Measurements from ENCODE around the gene MLNR. TPM values are rescaled to one million over a fixed set of nuclear protein-coding genes. Genes with fewer than 3 reads are reported as not detected.

The MLNR gene
- total RNA-seq, 1 experiment from 2014 or later, result not detected

- H3K79me2 ChIP-seq (ENCODE audit: low read length), result no peaks in the 10 kb centered on the region
- H3K9ac ChIP-seq (ENCODE audit: low read length), result no peak overlapping the region
- H3K4me3 ChIP-seq (ENCODE audit: low read length), result no peak overlapping the region
- DNase-seq (no peak), ATAC-seq (no peak)
- no peak overlapping the region for H2AFZ ChIP-seq (ENCODE audit: low read length)
- POLR2A ChIA-PET (ENCODE audit: unreplicated experiment), result no interaction called here
- no peaks in the 10 kb centered on the region for H3K36me3 ChIP-seq (ENCODE audit: low read depth, low read length)
- H3F3A ChIP-seq (ENCODE audit: low read length, unreplicated experiment), result no peaks in the 10 kb centered on the region
- H3K27me3 ChIP-seq (ENCODE audit: low read length), result no peaks in the 10 kb centered on the region
- H3K9me3 ChIP-seq (ENCODE audit: low read length), result no peaks in the 10 kb centered on the region
- H3K4me1 ChIP-seq (ENCODE audit: insufficient read depth, low read length), result no peaks in the 10 kb centered on the region
- H3K4me2 ChIP-seq (ENCODE audit: low read length), result no peak overlapping the region
- no peak overlapping the region for H3K27ac ChIP-seq (ENCODE audit: low read length)
- H3K9me2 ChIP-seq (replicated peaks; ENCODE audit: low read length), result no peaks in the 10 kb centered on the region
- TF ChIP-seq EZH2phosphoT487 (IDR thresholded peaks at IDR 0.05; ENCODE audit: borderline replicate concordance, low read length) (no peak), CTCF (conservative IDR thresholded peaks at IDR 0.05; ENCODE audit: low read depth, low read length) (no peak), EZH2 (IDR thresholded peaks at IDR 0.05; ENCODE audit: low read length, unreplicated experiment) (no peak)
- no TSS peak for BruUV-seq (replicated peaks)
- H4K20me1 ChIP-seq (ENCODE audit: low read length), result no peaks in the 10 kb centered on the region
- CTCF ChIA-PET, result no interaction called here
- intact Hi-C loops (cut with micrococcal nuclease), result no loop called here
These were observed 1.4 kb downstream of the MLNR start for GRCh38 chr13:49221590-49221965.

- H3K36me3 ChIP-seq (ENCODE audit: low read depth, low read length), result no peaks in the 10 kb centered on the region
- no peak overlapping the region for H3K4me2 ChIP-seq (ENCODE audit: low read length)
- no peak overlapping the region for H2AFZ ChIP-seq (ENCODE audit: low read length)
- TF ChIP-seq EZH2phosphoT487 (IDR thresholded peaks at IDR 0.05; ENCODE audit: borderline replicate concordance, low read length) (no peak), CTCF (conservative IDR thresholded peaks at IDR 0.05; ENCODE audit: low read depth, low read length) (no peak), EZH2 (IDR thresholded peaks at IDR 0.05; ENCODE audit: low read length, unreplicated experiment) (no peak)
- no peaks in the 10 kb centered on the region for H3F3A ChIP-seq (ENCODE audit: low read length, unreplicated experiment)
- H3K27ac ChIP-seq (ENCODE audit: low read length), result no peak overlapping the region
- peak; percentile 2 for DNase-seq
- intact Hi-C loops (cut with micrococcal nuclease), result no loop called here
- H3K9me3 ChIP-seq (ENCODE audit: low read length), result no peaks in the 10 kb centered on the region
- H4K20me1 ChIP-seq (ENCODE audit: low read length), result no peaks in the 10 kb centered on the region
- H3K79me2 ChIP-seq (ENCODE audit: low read length), result no peaks in the 10 kb centered on the region
- no peaks in the 10 kb centered on the region for H3K27me3 ChIP-seq (ENCODE audit: low read length)
- no peak overlapping the region for H3K4me3 ChIP-seq (ENCODE audit: low read length)
- no peaks in the 10 kb centered on the region for H3K4me1 ChIP-seq (ENCODE audit: insufficient read depth, low read length)
- no peak for ATAC-seq
- ChIA-PET POLR2A (ENCODE audit: unreplicated experiment) (no interaction called here), CTCF (no interaction called here)
- H3K9ac ChIP-seq (ENCODE audit: low read length), result no peak overlapping the region
- no peaks in the 10 kb centered on the region for H3K9me2 ChIP-seq (replicated peaks; ENCODE audit: low read length)
- BruUV-seq (replicated peaks), result no TSS peak
These were observed 5.3 kb downstream of the MLNR start for GRCh38 chr13:49225223-49226042.

- no peaks in the 10 kb centered on the region for H3K4me1 ChIP-seq (ENCODE audit: insufficient read depth, low read length)
- H3K36me3 ChIP-seq (ENCODE audit: low read depth, low read length), result no peaks in the 10 kb centered on the region
- no TSS peak for BruUV-seq (replicated peaks)
- ChIA-PET POLR2A (ENCODE audit: unreplicated experiment) (no interaction called here), CTCF (no interaction called here)
- H3K79me2 ChIP-seq (ENCODE audit: low read length), result no peaks in the 10 kb centered on the region
- H3K27ac ChIP-seq (ENCODE audit: low read length), result no peak overlapping the region
- H3K27me3 ChIP-seq (ENCODE audit: low read length), result no peaks in the 10 kb centered on the region
- H3K9me3 ChIP-seq (ENCODE audit: low read length), result no peaks in the 10 kb centered on the region
- H3F3A ChIP-seq (ENCODE audit: low read length, unreplicated experiment), result no peaks in the 10 kb centered on the region
- no peak overlapping the region for H3K4me3 ChIP-seq (ENCODE audit: low read length)
- H4K20me1 ChIP-seq (ENCODE audit: low read length), result no peaks in the 10 kb centered on the region
- H3K4me2 ChIP-seq (ENCODE audit: low read length), result no peak overlapping the region
- no peaks in the 10 kb centered on the region for H3K9me2 ChIP-seq (replicated peaks; ENCODE audit: low read length)
- no peak for ATAC-seq
- H3K9ac ChIP-seq (ENCODE audit: low read length), result no peak overlapping the region
- intact Hi-C loops (cut with micrococcal nuclease), result no loop called here
- no peak for DNase-seq
- TF ChIP-seq EZH2phosphoT487 (IDR thresholded peaks at IDR 0.05; ENCODE audit: borderline replicate concordance, low read length) (no peak), CTCF (conservative IDR thresholded peaks at IDR 0.05; ENCODE audit: low read depth, low read length) (no peak), EZH2 (IDR thresholded peaks at IDR 0.05; ENCODE audit: low read length, unreplicated experiment) (no peak)
- no peak overlapping the region for H2AFZ ChIP-seq (ENCODE audit: low read length)
These were observed 6.5 kb downstream of the MLNR start for GRCh38 chr13:49226613-49227012.
